Bladder microvascular endothelial cell (primary cell): Measurements from ENCODE around the gene TIAM2. TPM values are rescaled to one million over a fixed set of nuclear protein-coding genes. Genes with fewer than 3 reads are reported as not detected.

Experiments used
- total RNA-seq: library from RNA; depleted of rRNA; stranded (reverse); fragments of >200 nt; gene quantifications from 2 replicates; pipeline ENCODE4 v1.2.3, GENCODE V29; 2014

Gene TIAM2
- total RNA-seq, result 2.8 and 20.6 TPM in 2 replicates

GRCh38 chr6:154995254-154996015 is at the start of gene TIAM2:
Gene TIAM2, plus strand, starts transcription at chr6:154995315. Its CDS starts 133,909 bp downstream, at chr6:155129224.

GRCh38 chr6:155263373-155264063 is 268.4 kb downstream of the TIAM2 start, which contains the start of gene CLDN20:
Gene CLDN20, plus strand, starts transcription at chr6:155264013. Its CDS starts 11,707 bp downstream, at chr6:155275720.

